Body of pancreas (tissue), 4 donors: ENCODE data around the gene PCCA. TPM values are rescaled to one million over a fixed set of nuclear protein-coding genes. Genes with fewer than 3 reads are reported as not detected.

Source experiments
- ATAC-seq: fragments of 150-250 bp; one replicate; pipeline ENCODE4 v1.9.1; 2016
- DNase-seq, 4 donors: peaks; one replicate each; pipeline ENCODE4 v3.0.0-alpha.2; 2019
- H3K27ac ChIP-seq, 4 donors: fragments of 200-600 bp; sonication (generic); 1 replicate in 3 of 4; 2 replicates in 1 of 4; pipeline versions ENCODE4 v1.5.1 to v1.6.1; 2016 to 2019; ENCODE audit warnings: mild to moderate bottlenecking in 1 of 4, mixed read lengths in 1 of 4, moderate library complexity in 1 of 4
- H3K27me3 ChIP-seq, 2 donors: fragments of 200-600 bp; sonication (generic); one replicate each; pipeline ENCODE4 v1.6.0; 2016; ENCODE audit warnings: mild to moderate bottlenecking in 1 of 2
- H3K36me3 ChIP-seq, 2 donors: fragments of 200-600 bp; sonication (generic); replicated peaks in 1 of 2; 2 replicates each; pipeline ENCODE4 v1.5.1; 2016; ENCODE audit warnings: low read depth in 2 of 2; ENCODE audit not compliant: insufficient read depth in 1 of 2
- H3K4me1 ChIP-seq: fragments of 200-600 bp; sonication (generic); one replicate; pipeline ENCODE4 v1.6.0; 2016
- H3K4me3 ChIP-seq, 2 donors: fragments of 200-600 bp; sonication (generic); 1 replicate in 1 of 2; 2 replicates in 1 of 2; pipeline ENCODE4 v1.5.1; 2016 to 2019
- H3K9me3 ChIP-seq, 3 donors: fragments of 200-600 bp; sonication (generic); 1 replicate in 2 of 3; 2 replicates in 1 of 3; pipeline ENCODE4 v1.5.1; 2016
- POLR2A ChIP-seq, 3 donors: fragments of 450-650 bp; IDR thresholded peaks; one replicate each; pipeline ENCODE4 v1.6.1; 2016; ENCODE audit warnings: antibody characterized with exemption in 3 of 3, mild to moderate bottlenecking in 2 of 3
- WGBS, 2 donors: methylation state at CpG; one replicate each; pipeline ENCODE4 v1.1.5; 2017; 5-methylcytosine and 5-hydroxymethylcytosine counted together
- intact Hi-C: fragments of 100-400 bp; cut with DNase I; formaldehyde crosslinking; loops from one replicate; pipeline ENCODE4 v1.15.1; 2023
- total RNA-seq, 2 donors: library from RNA; depleted of rRNA; stranded (reverse); fragments of >200 nt; gene quantifications; one replicate each; pipeline ENCODE4 v1.1.0, GENCODE V29; 2016
- TF ChIP-seq, protein P1 (sequence below), 7 experiments: fragments of 450-650 bp in 4 of 7; fragments of 200-600 bp in 3 of 7; sonication (generic) in 3 of 7; IDR thresholded peaks; one replicate each; pipeline ENCODE4 v1.5.1; 2016 to 2019; ENCODE audit warnings: antibody characterized with exemption in 7 of 7

Gene PCCA
- total RNA-seq, 2 donors from 2014 or later, result 45.2 to 46.2 TPM

DNA sequence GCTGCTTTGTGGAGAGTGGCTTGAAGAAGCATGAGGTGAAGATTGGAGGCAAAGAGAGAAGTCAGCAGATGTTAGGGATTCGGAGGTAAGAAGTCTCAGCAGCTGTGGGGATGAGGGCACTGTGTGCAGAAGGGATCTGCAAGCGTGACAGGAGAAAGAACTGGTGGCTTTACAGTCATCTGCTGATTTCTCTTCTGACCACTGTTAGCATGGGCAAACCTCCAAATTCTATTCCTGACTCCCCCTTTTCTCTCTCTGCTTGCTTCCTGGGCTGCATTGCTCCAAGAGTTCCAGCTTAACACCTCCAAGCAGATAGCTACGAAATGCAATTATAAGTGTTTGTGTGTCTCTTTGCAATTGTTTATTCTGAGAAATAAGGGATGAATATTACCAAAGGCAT, 340.1 kb downstream of the PCCA start:
- Histone ChIP-seq H3K4me3 (no peak overlapping the region), H3K27me3 (no peaks in the 10 kb centered on the region), H3K36me3 (no peaks in the 10 kb centered on the region), H3K9me3 (no peaks in the 10 kb centered on the region), H3K27ac (no peak overlapping the region), H3K4me1 (no peaks in the 10 kb centered on the region)
- ATAC-seq (no peak), DNase-seq (no peak)
- intact Hi-C loops, result no loop called here
- TF ChIP-seq, protein P1, sequence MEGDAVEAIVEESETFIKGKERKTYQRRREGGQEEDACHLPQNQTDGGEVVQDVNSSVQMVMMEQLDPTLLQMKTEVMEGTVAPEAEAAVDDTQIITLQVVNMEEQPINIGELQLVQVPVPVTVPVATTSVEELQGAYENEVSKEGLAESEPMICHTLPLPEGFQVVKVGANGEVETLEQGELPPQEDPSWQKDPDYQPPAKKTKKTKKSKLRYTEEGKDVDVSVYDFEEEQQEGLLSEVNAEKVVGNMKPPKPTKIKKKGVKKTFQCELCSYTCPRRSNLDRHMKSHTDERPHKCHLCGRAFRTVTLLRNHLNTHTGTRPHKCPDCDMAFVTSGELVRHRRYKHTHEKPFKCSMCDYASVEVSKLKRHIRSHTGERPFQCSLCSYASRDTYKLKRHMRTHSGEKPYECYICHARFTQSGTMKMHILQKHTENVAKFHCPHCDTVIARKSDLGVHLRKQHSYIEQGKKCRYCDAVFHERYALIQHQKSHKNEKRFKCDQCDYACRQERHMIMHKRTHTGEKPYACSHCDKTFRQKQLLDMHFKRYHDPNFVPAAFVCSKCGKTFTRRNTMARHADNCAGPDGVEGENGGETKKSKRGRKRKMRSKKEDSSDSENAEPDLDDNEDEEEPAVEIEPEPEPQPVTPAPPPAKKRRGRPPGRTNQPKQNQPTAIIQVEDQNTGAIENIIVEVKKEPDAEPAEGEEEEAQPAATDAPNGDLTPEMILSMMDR (IDR thresholded peaks at IDR 0.05), result no peak
- TF ChIP-seq POLR2A (IDR thresholded peaks at IDR 0.05), result no peak
- 92 to 95% methylated on average over 3 of the region's 3 CpGs for WGBS, 2 donors

DNA sequence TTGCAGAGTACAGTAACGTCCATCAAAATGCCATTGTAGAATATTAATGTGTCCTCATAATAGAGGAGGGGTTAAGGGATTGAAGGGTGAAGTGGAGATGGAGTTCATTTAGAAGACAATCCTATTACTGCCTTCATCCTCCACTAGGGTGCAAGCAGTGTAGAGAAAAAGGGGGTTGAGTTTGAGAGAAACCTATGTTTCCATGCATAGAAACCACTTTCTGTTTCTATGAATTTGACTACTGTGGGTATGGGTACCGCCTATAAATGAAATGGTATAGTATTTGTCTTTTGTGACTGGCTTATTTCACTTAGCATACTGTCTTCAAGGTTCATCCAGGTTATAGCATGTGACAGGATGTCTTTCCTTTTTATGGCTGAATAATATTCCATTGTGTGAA, 343.7 kb downstream of the PCCA start:
- Histone ChIP-seq H3K4me1 (no peaks in the 10 kb centered on the region), H3K27ac (no peak overlapping the region), H3K36me3 (no peaks in the 10 kb centered on the region), H3K27me3 (no peaks in the 10 kb centered on the region), H3K4me3 (no peak overlapping the region), H3K9me3 (no peaks in the 10 kb centered on the region)
- TF ChIP-seq, protein P1 (IDR thresholded peaks at IDR 0.05), result no peak
- no peak for TF ChIP-seq POLR2A (IDR thresholded peaks at IDR 0.05)
- intact Hi-C loops, result no loop called here
- 95 to 98% methylated on average over 2 of the region's 2 CpGs for WGBS, 2 donors
- ATAC-seq, result no peak
- DNase-seq, result no peak

DNA sequence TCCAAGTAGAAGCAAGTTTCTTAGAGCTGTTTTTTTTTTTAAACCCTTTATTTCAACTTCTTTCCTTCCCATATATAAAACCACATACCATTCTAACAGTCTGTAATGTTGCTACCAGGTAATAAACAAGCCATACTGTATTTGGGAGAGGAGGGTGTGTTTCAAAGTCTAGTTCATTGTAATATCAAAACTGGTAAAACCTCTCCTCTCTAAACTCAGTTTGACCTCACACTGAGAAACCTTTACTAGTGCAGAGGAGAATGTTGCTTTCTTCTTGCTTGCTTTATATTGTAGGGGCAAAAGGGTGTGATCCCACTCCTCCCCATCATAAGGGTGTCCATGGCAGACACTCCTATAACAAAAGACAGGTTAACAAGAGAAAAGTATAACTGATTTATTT, 344.6 kb downstream of the PCCA start:
- TF ChIP-seq POLR2A (IDR thresholded peaks at IDR 0.05), result no peak
- TF ChIP-seq, protein P1 (IDR thresholded peaks at IDR 0.05), result no peak
- Histone ChIP-seq H3K4me3 (no peak overlapping the region), H3K27ac (no peak overlapping the region), H3K4me1 (no peaks in the 10 kb centered on the region), H3K36me3 (no peaks in the 10 kb centered on the region), H3K9me3 (no peaks in the 10 kb centered on the region), H3K27me3 (no peaks in the 10 kb centered on the region)
- intact Hi-C loops, result no loop called here
- ATAC-seq (no peak), DNase-seq (no peak)

DNA sequence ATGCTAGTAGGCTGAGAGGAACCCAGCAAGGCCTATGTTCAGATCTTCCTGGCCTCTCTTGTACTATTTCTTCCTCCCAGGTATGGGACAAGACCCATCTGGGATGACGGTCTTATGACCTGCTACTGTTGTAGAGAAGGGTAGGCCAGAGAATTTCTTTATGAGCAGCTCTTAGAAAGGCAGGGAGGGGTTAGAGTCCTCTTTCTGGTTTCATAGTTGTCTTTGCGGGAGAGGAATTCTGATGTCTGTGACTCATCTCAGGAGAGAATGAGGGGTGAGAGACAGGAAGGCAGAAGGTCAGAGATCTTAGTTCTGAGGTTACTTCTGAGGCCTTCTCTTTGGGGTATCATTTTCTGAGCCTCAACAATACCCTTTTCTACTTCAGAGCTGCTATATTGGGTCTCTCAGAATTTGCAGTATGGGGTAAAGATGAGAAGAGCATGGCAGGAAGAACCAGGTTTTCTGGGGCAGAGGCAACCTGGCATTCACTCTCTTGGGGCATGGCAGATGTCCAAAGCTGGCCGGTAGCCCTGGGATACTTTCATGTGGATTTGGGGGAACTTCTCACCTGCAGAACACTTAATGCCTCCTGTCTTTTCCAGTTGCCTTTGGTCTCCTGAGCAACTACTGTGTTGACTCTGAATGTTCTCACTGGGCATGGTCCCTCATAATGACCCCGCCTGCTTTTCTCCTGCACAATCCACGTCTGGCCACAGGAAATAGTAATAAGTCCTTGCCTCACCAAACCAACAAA, 345.3 kb downstream of the PCCA start:
- WGBS, 2 donors, result 86 to 89% methylated on average over 5 of the region's 5 CpGs
- Histone ChIP-seq H3K9me3 (no peaks in the 10 kb centered on the region), H3K4me1 (no peaks in the 10 kb centered on the region), H3K36me3 (no peaks in the 10 kb centered on the region), H3K27ac (no peak overlapping the region), H3K4me3 (no peak overlapping the region), H3K27me3 (no peaks in the 10 kb centered on the region)
- no peak for DNase-seq
- no peak for ATAC-seq
- no peak for TF ChIP-seq POLR2A (IDR thresholded peaks at IDR 0.05)
- TF ChIP-seq, protein P1 (IDR thresholded peaks at IDR 0.05), result no peak
- intact Hi-C loops, result no loop called here

DNA sequence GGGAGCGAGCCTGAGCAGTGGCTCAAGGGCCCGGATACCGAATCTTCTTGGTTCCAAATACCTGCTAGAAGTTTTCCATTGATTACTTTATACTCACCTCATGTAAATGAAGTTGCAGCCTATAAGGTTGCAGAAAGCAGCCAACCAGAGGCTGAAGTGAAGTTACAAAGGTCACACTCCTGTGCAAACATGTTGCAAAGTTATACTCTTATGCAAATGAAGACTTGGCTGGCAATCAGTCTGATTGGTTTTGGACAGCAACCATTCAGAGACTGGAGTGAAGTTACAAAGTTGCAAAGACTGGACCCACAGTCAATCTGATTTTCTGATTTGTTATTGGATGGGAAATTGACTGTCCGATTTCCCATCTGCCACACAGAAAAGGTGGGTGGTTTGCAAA, 347.2 kb downstream of the PCCA start:
- WGBS, 2 donors, result 53 to 64% methylated on average over 4 of the region's 4 CpGs
- peak overlapping the region in 1 of 4 donors; percentile 45 for H3K27ac ChIP-seq
- DNase-seq, result peak in 2 of 4 donors; percentile 51 to 68

More for the DNA sequence above, 347.2 kb downstream of the PCCA start:
- H3K9me3 ChIP-seq, result no peaks in the 10 kb centered on the region
- intact Hi-C loops, result no loop called here
- no peak for ATAC-seq
- H3K27me3 ChIP-seq, result no peaks in the 10 kb centered on the region
- no peak for TF ChIP-seq POLR2A (IDR thresholded peaks at IDR 0.05)
- TF ChIP-seq, protein P1 (IDR thresholded peaks at IDR 0.05), result no peak
- H3K36me3 ChIP-seq, result no peaks in the 10 kb centered on the region
- peaks cover 6% of the 10 kb centered on the region for H3K4me1 ChIP-seq
- H3K4me3 ChIP-seq, result no peak overlapping the region
